GM21786 (cell line): Measurements from ENCODE around the gene ACO1.

Experiments used
- ATAC-seq: cut with Tn5 transposase; IDR thresholded peaks from one replicate; pipeline ENCODE4 v1.9.1; 2021; ENCODE audit not compliant: unreplicated experiment

The ACO1 gene

DNA sequence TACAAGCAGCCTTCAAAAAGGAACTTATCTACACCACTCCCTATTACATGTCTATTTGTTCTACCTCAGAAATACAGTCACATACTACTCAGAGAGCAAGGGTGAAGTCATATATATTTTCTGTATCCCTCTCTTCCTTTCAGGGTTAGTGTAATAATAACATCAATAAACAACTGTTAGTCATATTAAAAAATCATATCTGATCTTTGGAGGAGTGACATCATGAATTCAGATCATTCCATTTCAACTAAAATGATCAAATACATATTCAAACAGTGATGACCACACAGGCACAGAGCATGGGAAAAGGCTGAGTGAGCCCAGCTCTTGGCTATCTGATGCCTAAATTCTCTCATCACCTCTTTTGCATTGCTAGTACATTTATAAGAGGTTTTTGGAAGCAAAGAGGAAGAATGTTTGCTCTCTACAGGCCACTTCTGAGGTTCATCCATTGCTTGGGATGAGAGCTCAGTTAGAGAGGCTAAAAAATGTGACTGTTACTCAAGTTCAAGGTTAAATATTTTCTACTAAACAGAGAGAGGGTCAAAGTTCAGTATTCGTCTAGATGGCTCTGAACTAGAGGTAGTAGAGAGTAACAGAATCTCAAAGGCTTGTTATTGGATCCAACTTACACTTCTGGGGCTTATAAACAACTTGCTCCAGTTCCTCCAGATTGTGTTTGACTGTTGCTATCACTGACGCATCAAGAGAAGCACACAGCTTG is 102.6 kb downstream of the ACO1 start:
- no peak for ATAC-seq

DNA sequence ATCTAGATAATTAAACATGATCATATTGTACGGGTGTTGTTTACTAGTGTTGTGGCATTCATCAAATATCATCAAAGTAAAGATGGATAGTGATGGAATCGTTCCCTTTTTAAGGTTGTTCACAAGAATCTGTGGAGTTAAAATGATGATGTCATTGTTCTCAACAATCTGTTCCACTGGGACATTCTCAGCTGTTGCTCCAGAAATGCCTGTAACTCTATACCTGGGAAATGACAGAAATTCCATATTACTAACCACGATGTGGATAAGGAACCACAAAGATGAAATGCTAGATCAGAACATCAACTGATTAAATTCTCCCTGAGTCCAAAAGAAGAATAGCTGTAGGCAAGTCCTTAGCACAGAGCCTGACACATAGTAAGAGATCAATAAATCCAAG is 103.5 kb downstream of the ACO1 start:
- no peak for ATAC-seq

DNA sequence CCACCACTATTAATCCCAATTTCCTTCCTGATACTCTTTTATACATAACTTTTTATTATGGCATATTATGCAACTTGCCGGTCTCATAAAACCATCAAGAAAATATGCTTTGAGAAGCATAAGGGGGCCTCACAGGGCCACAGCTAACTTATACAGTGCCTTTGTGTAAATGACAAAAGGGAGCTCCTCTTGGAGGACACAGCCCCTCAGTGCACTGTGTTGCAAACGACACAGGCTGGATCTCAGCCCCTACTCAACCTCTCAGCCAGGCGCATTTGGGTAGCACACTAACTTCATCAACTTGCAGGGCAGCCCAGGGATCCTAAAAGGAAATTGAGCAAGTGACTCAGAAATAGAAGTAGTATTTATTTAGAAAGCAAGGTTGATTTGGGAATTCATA is 106.2 kb downstream of the ACO1 start:
- no peak for ATAC-seq

DNA sequence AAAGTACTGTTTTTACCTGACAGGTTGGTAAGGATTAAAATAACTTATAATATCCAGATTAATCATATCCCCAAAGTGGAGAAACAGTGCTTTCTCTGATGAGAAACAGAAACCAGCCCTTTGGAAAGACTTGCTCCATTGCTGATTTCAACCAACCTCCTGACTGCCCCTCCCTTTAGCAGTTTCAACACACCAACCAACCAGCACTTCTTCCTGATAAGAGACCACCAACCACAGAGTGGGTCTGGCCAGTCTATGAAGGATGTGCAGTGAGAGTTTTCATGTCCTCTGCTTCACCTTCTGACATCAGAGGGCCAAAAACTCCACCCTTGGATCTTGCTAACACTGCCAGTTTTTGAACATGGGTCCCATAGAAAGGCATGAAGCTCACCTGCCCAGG is 113.5 kb downstream of the ACO1 start:
- no peak for ATAC-seq

DNA sequence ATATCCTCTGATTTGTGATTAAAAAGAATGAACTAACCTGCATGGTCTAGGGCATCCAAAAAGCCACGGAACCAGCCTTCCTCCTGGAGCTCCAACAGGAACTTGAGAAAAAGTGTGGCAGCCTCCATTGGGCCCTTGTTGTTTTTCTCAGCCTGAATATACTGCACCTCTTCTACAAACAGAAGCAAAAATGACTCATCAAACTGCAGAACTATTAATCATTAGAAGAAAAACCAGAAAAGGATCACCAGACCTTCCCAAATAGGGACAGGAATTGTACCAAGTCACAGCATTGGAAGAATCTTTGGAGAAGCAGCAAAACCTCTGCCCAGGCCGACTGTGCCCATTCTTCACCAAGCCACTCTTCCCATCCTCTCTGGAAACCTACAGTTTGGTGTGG is 116.3 kb downstream of the ACO1 start:
- no peak for ATAC-seq

DNA sequence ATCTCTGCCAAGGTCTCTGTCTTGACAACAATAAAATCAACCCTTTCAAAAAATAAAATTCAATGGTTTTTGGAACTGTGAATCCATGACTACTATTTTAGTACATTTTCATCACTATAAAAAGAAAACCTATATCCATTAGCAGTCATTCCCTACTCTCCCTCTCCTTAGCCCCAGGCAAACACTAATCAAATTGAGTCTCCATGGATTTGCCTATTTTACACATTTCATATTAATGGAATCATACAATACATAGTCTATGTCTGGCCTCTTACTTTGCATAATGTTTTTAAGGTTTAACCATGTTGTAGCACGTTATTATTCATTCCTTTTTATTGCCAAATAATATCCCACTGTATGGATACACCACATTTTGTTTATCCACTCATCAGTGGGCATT is 117.4 kb downstream of the ACO1 start:
- no peak for ATAC-seq

DNA sequence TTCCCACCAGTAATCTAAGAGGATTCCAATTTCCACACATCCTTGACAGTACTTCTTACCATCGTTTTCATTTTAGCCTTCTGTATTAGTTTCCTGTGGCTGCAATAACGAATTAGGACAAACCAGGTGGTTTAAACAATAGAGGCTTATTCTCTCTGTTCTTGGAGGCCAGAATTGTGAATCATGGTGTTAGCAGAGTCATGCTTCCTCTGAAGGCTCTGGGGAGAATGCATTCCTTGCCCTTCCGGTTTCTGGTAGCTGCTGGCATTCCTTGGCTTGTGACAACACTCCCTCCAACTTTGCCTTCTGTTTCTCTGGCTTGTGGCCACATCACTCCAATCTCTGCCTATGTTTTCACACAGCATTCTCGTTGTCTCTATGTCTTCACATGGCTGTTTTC is 118.0 kb downstream of the ACO1 start:
- no peak for ATAC-seq

DNA sequence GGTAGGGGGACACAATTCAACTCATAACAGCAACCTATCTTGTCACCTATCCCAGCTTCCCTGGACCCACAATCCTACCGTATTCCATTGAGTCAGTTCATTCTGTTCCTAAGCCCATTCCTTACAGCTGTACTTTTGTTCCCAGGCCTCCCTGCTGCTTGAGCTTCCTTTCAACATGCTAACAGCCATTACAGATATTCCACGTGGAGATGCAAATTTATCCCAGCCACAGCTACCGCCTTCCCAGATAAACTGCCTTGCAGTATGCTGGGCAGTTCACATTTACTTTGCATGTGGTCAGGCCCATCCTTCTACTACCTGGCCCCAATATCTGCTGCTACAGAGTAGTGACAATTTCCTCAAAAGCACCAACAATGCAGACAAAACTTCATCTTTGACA is 118.6 kb downstream of the ACO1 start:
- ATAC-seq: no peak
